GM21528 (cell line): ENCODE measurements around the gene PRUNE1.
A peak's percentile ranks its signal among the peaks of the same experiment; 100 is the strongest.

Source experiments
- ATAC-seq: cut with Tn5 transposase; IDR thresholded peaks from one replicate; pipeline ENCODE4 v1.9.1; 2021; ENCODE audit warnings: mild to moderate bottlenecking, moderate library complexity; ENCODE audit not compliant: unreplicated experiment, low FRiP score

PRUNE1 gene

GRCh38 chr1:150976879-150977694 is 31.2 kb upstream of the PRUNE1 start:
- ATAC-seq: no peak

DNA sequence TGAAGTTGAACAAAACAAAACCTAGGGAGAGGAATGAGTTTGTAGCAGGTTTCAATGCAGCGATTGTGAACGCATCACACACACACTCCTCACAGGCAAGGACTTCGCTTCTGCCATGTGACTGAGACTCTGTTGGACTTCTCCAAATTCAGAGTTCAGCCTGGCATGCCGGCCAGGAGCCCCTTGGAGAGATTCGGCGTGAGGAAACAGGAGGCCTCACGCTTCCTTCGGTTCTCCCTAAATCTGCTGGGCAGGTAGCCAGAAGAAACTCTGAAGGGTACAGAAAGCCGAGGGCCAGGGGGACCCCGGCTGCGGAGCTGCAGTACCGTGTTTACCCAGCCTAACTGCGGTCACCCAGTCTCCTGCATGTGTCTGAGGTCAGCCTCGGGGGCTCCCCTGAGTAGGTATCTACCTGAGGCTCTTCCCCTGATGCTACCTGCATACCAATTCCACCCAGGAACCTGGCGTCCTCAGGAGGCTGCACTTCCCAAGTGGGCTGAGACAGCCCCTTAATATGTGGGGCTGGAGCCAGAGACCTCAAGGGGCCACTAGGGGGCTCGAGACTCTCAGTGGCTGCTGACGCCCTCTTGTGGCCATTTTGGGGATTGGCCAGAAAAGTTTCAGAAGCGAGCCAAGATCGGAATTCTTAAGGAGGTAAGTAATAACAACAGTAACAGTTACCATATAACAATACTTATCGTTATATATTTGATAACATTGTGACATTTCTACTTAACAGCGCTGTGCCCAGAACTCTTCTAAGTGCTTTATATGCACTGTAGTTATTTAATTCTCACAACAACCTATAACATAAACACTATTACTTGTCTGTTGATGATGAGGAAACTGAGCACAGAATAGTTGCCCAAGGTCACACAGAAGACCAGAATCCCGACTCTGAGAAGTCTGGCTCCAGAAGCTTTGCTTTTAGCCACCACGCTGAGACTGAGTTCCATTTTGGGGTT is 28.9 kb upstream of the PRUNE1 start:
- peak; percentile 49 for ATAC-seq

DNA sequence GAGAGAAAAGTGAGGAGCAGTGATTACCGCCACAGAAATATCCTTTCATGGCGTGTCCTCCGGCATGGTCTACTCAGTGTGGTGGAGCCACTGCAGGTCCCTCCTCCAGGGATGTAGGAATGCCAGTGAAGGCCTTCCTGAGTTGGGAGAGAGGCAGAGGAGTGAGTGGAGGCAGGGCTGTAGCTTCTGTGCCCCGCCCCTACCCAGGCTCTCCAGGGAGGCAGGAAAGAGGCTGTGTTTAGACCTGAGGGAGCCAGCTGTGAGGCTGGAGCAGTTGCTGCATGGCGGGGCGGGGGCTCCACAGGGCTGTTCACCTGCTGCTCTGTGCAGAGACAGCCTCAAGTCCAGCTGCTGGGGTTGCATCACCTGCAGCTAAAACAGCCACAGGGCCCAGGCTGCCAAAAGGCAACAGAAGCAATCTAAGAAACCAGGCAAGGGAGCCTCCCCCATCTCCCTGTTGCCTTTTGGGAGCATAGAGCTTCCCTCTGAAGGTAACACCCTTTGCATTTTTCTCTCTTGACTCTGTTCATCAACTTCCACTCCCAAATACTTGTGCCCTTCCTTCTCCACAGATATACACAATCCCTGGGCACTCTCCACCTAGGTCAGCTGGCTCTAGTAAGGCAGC is 27.0 kb upstream of the PRUNE1 start:
- ATAC-seq: no peak

DNA sequence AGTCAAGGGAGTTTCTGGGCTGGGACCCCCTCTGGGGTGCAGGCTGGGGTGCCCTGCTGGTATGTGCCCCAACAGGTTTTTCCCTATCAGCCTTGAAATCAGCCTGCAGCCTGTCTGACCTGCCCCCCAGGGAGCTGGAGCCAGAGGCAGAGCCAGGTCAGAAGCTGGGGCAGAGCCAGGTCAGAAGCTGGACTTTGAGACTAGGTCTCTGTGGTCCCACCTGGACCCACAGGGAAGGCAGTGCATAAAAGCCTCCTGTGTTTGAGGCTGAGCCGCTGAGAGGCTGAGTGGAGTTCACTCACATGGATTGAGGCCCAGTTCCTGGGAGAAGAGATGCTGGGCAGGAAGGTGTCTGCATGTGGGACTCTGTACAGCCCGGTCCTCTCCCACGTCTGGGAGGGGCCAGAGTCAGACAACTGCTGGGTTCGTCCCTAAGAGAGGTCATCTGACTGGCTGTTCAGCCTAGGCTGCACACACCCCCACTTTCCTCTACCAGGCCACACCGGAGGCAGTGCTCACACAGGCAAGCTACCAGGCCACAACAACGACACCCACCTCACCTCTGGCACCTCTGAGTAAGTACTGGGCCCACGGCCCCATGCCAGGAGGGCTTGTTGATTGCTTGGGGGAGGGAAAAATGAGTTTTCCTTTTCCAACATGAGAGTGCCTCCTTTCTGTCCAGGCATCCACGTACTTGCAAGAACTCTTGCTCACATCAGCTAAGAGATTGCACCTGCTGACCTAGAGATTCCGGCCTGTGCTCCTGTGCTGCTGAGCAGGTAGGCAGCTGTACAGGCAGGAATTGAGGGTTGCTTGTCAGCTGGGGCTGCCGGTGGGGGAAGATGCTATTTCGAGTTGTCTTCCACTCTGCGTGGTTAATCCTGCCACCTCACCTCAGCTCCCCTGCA is 26.2 kb upstream of the PRUNE1 start, which contains the start of gene ANXA9:
Gene ANXA9 (plus strand): TSS at position 488 of the 908 bp plus-strand sequence. CDS start 814 bp downstream, outside the sequence.
- no peak for ATAC-seq

DNA sequence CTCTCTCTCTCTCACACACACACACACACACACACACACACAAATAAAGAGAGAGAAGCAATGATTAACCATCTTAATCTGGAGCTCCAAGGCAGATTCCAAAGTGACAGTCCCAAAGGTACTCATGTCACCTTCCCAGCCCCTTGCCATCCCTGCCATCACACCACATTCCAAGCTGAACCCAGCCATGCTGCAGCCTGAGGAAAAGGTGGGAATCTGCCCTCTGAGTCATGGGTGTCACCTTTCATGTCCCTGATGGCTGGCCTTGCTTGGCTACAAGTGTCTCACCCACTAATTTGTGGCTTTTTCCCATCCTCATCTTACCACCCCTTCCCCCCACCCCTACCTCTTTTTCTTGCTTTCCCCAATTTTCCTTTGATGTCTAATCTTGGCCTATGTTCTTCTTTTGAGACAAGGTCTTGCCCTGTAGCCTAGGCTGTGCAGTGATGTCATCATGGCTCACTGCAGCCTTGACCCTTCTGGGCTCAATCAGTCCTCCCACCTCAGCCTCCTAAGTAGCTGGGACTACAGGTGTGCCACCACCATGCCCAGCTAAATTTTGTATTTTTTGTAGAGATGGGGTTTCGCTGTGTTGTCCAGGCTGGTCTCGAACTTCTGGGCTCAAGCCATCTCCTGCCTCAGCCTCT is 22.9 kb upstream of the PRUNE1 start:
- ATAC-seq: no peak

DNA sequence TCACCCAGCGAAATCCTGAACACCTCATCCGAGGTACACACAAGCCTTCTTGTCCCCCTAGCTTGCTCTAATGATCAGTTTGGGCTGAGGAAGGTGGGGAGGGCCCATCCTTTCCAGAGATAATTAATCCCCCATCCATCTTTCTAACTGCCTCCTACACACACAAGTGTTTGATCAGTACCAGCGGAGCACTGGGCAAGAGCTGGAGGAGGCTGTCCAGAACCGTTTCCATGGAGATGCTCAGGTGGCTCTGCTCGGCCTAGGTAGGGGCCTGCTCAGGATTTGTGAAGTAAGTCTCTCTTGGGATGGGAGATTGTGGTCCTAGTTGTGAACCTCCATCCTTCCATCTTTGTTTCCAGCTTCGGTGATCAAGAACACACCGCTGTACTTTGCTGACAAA is 20.3 kb upstream of the PRUNE1 start:
- ATAC-seq: no peak

DNA sequence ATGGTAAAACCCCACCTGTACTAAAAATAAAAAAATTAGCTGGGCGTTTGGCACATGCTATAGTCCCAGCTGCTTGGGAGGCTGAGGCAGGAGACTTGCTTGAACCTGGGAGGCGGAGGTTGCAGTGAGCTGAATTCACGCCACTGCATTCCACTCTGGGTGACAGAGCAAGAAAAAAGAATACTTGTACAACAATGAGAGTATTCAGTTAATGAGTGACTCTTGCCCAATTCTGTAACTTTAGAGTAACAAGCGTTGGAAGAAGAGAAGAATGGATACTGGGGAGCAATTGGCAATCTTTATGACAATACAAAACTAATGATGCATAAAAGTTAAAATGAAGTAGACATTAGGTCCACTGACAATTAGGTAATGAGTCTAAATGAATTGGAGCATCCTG is 15.6 kb upstream of the PRUNE1 start:
- ATAC-seq: no peak

- no peak for ATAC-seq
Observed at GRCh38 chr1:150994248-150994647, 14.0 kb upstream of the PRUNE1 start.

- ATAC-seq: no peak
Observed at GRCh38 chr1:150995460-150995859, 12.8 kb upstream of the PRUNE1 start.

DNA sequence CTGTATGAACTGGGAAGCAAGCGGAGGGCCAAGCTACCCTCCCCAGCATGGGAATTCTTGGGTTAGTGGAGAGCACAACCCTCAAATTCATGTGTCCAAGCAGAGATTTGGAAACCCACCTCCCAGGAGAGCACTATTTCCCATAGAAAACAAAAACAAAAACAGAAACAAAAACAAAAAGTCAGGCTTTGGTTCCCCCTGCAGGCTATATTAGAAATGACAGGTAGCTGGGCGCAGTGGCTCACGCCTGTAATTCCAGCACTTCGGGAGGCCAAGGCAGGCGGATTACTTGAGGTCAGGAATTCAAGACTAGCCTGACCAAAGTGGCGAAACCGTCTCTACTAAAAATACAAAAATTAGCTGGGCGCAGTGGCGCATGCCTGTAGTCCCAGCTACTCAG is 12.4 kb upstream of the PRUNE1 start:
- ATAC-seq: no peak

GRCh38 chr1:150997126-150997872 is 10.9 kb upstream of the PRUNE1 start:
- no peak for ATAC-seq

DNA sequence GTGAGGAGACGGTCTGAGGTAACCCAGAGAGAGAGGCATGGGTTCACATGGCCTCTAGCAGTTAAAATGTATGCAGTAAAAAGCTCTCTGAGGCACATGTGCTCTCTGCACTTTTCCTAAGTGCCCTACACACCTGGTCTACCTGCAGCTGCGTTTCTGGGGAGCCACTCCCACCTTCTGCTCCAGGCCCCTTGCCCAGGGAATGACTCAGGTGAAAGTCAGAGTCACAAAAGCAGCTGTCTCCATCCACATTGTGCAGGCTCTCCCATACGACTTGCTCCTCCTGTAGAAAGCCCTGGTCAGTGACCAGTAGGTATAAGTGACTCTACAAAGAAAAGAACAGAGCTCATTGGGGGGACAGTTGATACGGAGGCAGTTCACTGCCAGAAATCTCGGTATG is 10.3 kb upstream of the PRUNE1 start:
- no peak for ATAC-seq

GRCh38 chr1:150999051-150999674 is 9.1 kb upstream of the PRUNE1 start:
- ATAC-seq: no peak

- no peak for ATAC-seq
Observed at GRCh38 chr1:150999926-151000325, 8.3 kb upstream of the PRUNE1 start.

DNA sequence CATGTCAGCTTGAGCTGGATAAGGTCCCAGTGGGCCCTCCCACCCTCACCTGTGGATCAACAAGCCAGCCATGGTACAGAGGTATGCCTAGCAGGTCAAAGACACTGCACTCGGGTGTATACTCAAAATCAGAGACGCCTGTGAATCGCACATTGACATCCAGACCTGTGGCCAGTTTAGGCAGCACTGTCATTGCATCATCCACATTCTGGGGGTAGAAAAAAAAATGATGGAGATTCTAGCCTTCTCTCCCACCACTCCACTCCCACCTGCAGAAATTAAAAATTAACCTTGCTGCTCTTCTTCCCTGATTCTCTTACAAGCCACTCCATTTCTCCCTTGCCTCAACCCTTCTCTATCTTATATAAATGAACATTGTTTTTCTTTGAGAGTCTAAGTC is 7.8 kb upstream of the PRUNE1 start:
- ATAC-seq: no peak

GRCh38 chr1:151001602-151002001 is 6.6 kb upstream of the PRUNE1 start:
- no peak for ATAC-seq

DNA sequence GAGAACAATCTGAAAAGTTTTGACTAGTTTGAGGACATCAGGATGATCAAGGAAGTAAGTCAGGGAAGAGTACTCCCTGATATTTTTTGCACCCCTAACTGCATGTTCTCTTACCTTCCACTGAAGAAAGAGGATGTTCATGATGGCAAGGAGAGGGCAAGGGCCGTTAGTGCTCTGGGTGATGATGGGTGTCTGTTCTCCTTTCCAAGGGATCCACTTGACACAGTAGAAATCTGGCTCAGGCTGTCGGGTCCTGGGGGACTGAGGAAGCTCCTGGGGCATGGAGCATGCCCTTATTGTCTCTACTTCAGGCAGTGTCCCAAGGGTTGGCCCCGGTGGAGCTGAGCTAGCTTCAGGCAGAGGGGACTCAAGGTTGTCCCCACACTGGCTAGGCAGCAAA is 6.2 kb upstream of the PRUNE1 start:
- ATAC-seq: no peak

DNA sequence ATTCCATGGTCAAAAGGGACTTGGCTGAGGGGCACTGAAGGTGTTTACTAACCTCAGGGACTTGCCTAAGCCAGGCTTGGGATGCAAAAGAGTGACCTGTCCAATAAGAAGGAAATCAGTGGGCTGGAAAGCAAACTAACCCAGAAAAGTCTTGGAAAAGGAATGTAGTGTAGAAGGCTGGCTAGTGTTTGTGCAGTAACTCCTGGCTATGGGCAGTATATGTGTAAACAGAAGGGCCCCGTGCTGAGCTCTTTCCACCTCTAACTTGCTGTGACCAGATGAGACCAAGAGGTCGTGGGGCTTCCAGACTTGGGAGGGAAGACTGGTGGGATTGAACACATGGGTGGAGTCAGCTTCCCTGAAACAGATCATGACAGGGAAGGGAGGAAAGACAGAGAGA is 5.6 kb upstream of the PRUNE1 start:
- ATAC-seq: no peak
